Ishikawa (cell line): ENCODE data around the gene TGFBRAP1.

Experiments used
- CEBPB ChIP-seq: IDR thresholded peaks from 2 replicates; pipeline ENCODE4 v1.6.1; 2012
- CREB1 ChIP-seq: IDR thresholded peaks from 2 replicates; pipeline ENCODE4 v1.6.1; 2012; ENCODE audit warnings: low read depth
- EGR1 ChIP-seq: IDR thresholded peaks from 2 replicates; pipeline ENCODE4 v1.6.1; 2012
- EP300 ChIP-seq: IDR thresholded peaks from 2 replicates; pipeline ENCODE4 v1.6.1; 2012; ENCODE audit warnings: borderline replicate concordance
- FOXM1 ChIP-seq: IDR thresholded peaks from 2 replicates; pipeline ENCODE4 v1.6.1; 2012; ENCODE audit warnings: low read depth, borderline replicate concordance
- NFIC ChIP-seq: IDR thresholded peaks from 2 replicates; pipeline ENCODE4 v1.6.1; 2012
- RAD21 ChIP-seq: IDR thresholded peaks from 2 replicates; pipeline ENCODE4 v1.6.1; 2012; ENCODE audit warnings: low read depth
- REST ChIP-seq: IDR thresholded peaks from 2 replicates; pipeline ENCODE4 v1.6.1; 2012; ENCODE audit warnings: low read depth, mild to moderate bottlenecking
- TAF1 ChIP-seq: IDR thresholded peaks from 2 replicates; pipeline ENCODE4 v1.6.1; 2012; ENCODE audit warnings: low read depth, mild to moderate bottlenecking
- TCF12 ChIP-seq: IDR thresholded peaks from 2 replicates; pipeline ENCODE4 v1.6.1; 2012; ENCODE audit warnings: low read depth
- TEAD4 ChIP-seq: IDR thresholded peaks from 2 replicates; pipeline ENCODE4 v1.6.1; 2012
- YY1 ChIP-seq: IDR thresholded peaks from 2 replicates; pipeline ENCODE4 v1.6.1; 2012; ENCODE audit warnings: low read depth
- ZBTB7A ChIP-seq: IDR thresholded peaks from 2 replicates; pipeline ENCODE4 v1.6.1; 2012; ENCODE audit warnings: low read depth
- TF ChIP-seq, protein P1 (sequence below): IDR thresholded peaks from 2 replicates; pipeline ENCODE4 v1.6.1; 2012
- TF ChIP-seq, protein P2 (sequence below): IDR thresholded peaks from 2 replicates; pipeline ENCODE4 v1.6.1; 2012

The TGFBRAP1 gene

GRCh38 chr2:105323111-105323510 lies 6.4 kb downstream of the TGFBRAP1 start:
- TF ChIP-seq REST (no peak), EP300 (no peak), FOXM1 (no peak), TEAD4 (no peak), ZBTB7A (no peak), CEBPB (no peak), NFIC (no peak), EGR1 (no peak), TCF12 (no peak)
- TF ChIP-seq, protein P1, sequence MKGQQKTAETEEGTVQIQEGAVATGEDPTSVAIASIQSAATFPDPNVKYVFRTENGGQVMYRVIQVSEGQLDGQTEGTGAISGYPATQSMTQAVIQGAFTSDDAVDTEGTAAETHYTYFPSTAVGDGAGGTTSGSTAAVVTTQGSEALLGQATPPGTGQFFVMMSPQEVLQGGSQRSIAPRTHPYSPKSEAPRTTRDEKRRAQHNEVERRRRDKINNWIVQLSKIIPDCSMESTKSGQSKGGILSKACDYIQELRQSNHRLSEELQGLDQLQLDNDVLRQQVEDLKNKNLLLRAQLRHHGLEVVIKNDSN, result no peak
- TF ChIP-seq, protein P2, sequence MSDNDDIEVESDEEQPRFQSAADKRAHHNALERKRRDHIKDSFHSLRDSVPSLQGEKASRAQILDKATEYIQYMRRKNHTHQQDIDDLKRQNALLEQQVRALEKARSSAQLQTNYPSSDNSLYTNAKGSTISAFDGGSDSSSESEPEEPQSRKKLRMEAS, result no peak

GRCh38 chr2:105321875-105322646 lies 7.5 kb downstream of the TGFBRAP1 start:
- no peak for TF ChIP-seq TCF12
- TF ChIP-seq EP300, result no peak
- TF ChIP-seq CREB1, result no peak

DNA sequence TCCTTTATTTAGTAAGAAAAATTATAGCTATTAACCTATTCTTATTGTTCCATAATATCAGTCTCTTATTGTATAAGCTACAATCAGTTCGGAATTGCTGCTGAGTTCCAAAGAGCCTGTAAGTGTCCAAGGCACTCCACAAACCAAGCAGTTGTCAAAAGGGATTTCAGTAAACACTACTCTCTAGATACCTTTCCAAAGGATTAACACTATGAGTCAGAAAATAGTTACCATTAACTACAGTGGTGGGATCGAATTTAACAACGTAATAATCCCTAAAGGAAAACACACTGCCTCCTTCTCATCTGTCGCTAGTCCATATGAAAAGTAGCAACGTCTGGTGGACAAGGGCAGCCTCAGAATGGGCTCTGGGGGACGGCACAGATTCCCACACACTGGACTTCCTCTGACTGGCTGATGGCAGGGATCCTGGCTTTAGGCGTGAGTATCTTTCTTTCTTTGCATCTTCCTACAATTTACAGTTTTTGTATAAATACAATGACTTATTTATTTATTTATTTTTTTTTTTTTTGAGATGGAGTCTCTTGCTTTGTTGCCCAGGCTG lies 8.8 kb downstream of the TGFBRAP1 start:
- TF ChIP-seq NFIC (no peak), CEBPB (no peak), TCF12 (no peak), RAD21 (no peak), FOXM1 (no peak), EP300 (no peak), ZBTB7A (no peak), EGR1 (no peak), CREB1 (no peak), YY1 (no peak), REST (no peak), TAF1 (no peak), TEAD4 (no peak)
- TF ChIP-seq, protein P2, result no peak
- TF ChIP-seq, protein P1, result no peak

- no peak for TF ChIP-seq CREB1
These were observed 11.6 kb downstream of the TGFBRAP1 start for GRCh38 chr2:105317937-105318336.

GRCh38 chr2:105315314-105315713 lies 14.2 kb downstream of the TGFBRAP1 start:
- TF ChIP-seq EGR1 (no peak), REST (no peak), TEAD4 (no peak), EP300 (no peak), ZBTB7A (no peak), TAF1 (no peak), NFIC (no peak)
- TF ChIP-seq, protein P1, result no peak
